Spleen (tissue), 11 donors: ENCODE data around the gene PDE4D. TPM values are rescaled to one million over a fixed set of nuclear protein-coding genes. Genes with fewer than 3 reads are reported as not detected.

Experiments used
- DNase-seq: peaks from one replicate; pipeline ENCODE4 v3.0.0-alpha.2; 2020
- H3K27ac ChIP-seq, 8 donors: fragments of 200-600 bp; sonication (generic) in 7 of 8; 1 replicate in 4 of 8; 2 replicates in 4 of 8; pipeline versions ENCODE4 v1.5.0 to v1.8.0; 2016 to 2021; ENCODE audit warnings: inconsistent platforms in 4 of 8, mild to moderate bottlenecking in 4 of 8, moderate library complexity in 1 of 8
- H3K27me3 ChIP-seq, 7 donors: fragments of 200-600 bp; sonication (generic) in 6 of 7; replicated peaks in 1 of 7; 1 replicate in 4 of 7; 2 replicates in 3 of 7; pipeline versions ENCODE4 v1.5.0 to v1.8.0; 2016 to 2021; ENCODE audit warnings: inconsistent platforms in 3 of 7, mild to moderate bottlenecking in 1 of 7
- H3K36me3 ChIP-seq, 6 donors: fragments of 200-600 bp; sonication (generic) in 5 of 6; 1 replicate in 4 of 6; 2 replicates in 2 of 6; pipeline versions ENCODE4 v1.5.0 to v1.8.0; 2016 to 2021; ENCODE audit warnings: inconsistent platforms in 2 of 6
- H3K4me1 ChIP-seq, 6 donors: fragments of 200-600 bp; sonication (generic) in 5 of 6; 1 replicate in 3 of 6; 2 replicates in 3 of 6; pipeline versions ENCODE4 v1.5.0 to v1.8.0; 2016 to 2021; ENCODE audit warnings: inconsistent platforms in 3 of 6
- H3K4me3 ChIP-seq, 8 donors: fragments of 200-600 bp; sonication (generic) in 7 of 8; 1 replicate in 4 of 8; 2 replicates in 4 of 8; pipeline versions ENCODE4 v1.5.0 to v1.8.0; 2016 to 2021; ENCODE audit warnings: inconsistent platforms in 4 of 8, mild to moderate bottlenecking in 4 of 8, moderate library complexity in 2 of 8
- H3K9me3 ChIP-seq, 8 donors: fragments of 200-600 bp; sonication (generic) in 7 of 8; 1 replicate in 4 of 8; 2 replicates in 4 of 8; pipeline versions ENCODE4 v1.5.0 to v1.8.0; 2016 to 2021; ENCODE audit warnings: inconsistent platforms in 4 of 8
- POLR2A ChIP-seq, 3 donors: fragments of 450-650 bp; IDR thresholded peaks; one replicate each; pipeline ENCODE4 v1.5.1; 2017; ENCODE audit warnings: antibody characterized with exemption in 3 of 3, mild to moderate bottlenecking in 1 of 3
- POLR2AphosphoS5 ChIP-seq, 3 donors: sonication (generic); formaldehyde crosslinking; IDR thresholded peaks; one replicate each; pipeline ENCODE4 v1.5.1; 2017; ENCODE audit warnings: antibody characterized with exemption in 3 of 3
- WGBS, 5 donors: extraction: QIAGEN DNeasy Blood & Tissue Kit in 3 of 5; methylation state at CpG; one replicate each; pipeline versions ENCODE4 v1.1.5 to v1.1.7; 2013 to 2018; 5-methylcytosine and 5-hydroxymethylcytosine counted together
- intact Hi-C: fragments of 100-400 bp; cut with DNase I; formaldehyde crosslinking; loops from one replicate; pipeline ENCODE4 v1.15.0; 2023; ENCODE audit warnings: low total_unique reads
- polyA plus RNA-seq, 3 donors: library from polyadenylated mRNA; stranded (reverse); fragments of 200-250 nt; gene quantifications; one replicate each; pipeline ENCODE4 v1.2.1, GENCODE V29; 2013
- total RNA-seq, 7 donors: library from RNA; depleted of rRNA in 3 of 7; stranded (reverse); fragments of >200 nt in 3 of 7; fragmentation: NEBNext Ultra II Directional in 4 of 7; extraction: Animal tissue kit (Norgen Biotek cat#: 25700) in 4 of 7; gene quantifications; one replicate each; pipeline versions ENCODE4 v1.1.0 to v1.2.1, GENCODE V29; 2016 to 2021
- TF ChIP-seq, protein P1 (sequence below), 11 experiments: fragments of 200-600 bp in 7 of 11; fragments of 450-650 bp in 4 of 11; sonication (generic) in 4 of 11; IDR thresholded peaks in 8 of 11; conservative IDR thresholded peaks in 3 of 11; 1 replicate in 7 of 11; 2 replicates in 4 of 11; pipeline versions ENCODE4 v1.4.0 to v1.8.0; 2016 to 2021; ENCODE audit warnings: antibody characterized with exemption in 11 of 11, inconsistent platforms in 4 of 11, mild to moderate bottlenecking in 1 of 11
- donor health status: healthy with polysubstance abuse.
- donor health status: DM: no; HTN: no; CAD: no; lungs with moderate emphysema.
- donor health status: DM: no; HTN: no; CAD: no.
- donor health status: Bipolar disorder and iron deficiency.
- donor health status: healthy.
- donor health status: DM: no; HTN: no; CAD: no.
- donor health status: DM: yes; HTN: yes; CAD: no.

The PDE4D gene
- total and polyA plus RNA-seq, 10 donors = 0.88 to 51.8 (median 18.2) TPM

DNA sequence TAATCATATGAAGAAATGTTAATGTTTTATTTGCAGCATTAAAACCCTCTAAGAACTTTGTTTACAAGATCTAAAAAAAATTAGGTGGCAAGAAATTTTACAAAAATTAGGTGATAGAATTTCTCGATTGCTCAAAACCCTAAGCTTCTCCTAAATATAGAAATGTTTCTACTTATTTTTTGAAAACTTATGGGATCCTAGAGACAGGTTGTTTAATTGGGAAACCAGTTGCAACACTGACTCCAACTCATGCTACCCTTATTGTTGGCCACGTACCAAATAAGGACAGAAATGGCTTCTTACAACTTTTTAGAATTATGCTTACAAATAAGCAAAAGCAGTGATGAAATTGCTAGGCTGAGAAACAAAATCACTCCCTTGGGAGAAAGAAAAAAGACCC lies 531.1 kb downstream of the PDE4D start:
- 52 to 92% (median 75%) methylated on average over 2 of the region's 2 CpGs for WGBS, 5 donors

GRCh38 chr5:59361454-59361853 lies 532.1 kb downstream of the PDE4D start:
- 44 to 83% (median 63%) methylated on average over 1 of the region's 1 CpG for WGBS, 5 donors
- no peak for TF ChIP-seq POLR2A (IDR thresholded peaks at IDR 0.05)

More for the DNA sequence above, 531.1 kb downstream of the PDE4D start:
- Histone ChIP-seq H3K4me1 (peaks cover 0 to 24% (median under 1%) of the 10 kb centered on the region in 6 donors), H3K36me3 (no peaks in the 10 kb centered on the region), H3K4me3 (no peak overlapping the region), H3K9me3 (no peaks in the 10 kb centered on the region), H3K27me3 (no peaks in the 10 kb centered on the region), H3K27ac (no peak overlapping the region)
- intact Hi-C loops = no loop called here
- no peak for DNase-seq
- no peak for TF ChIP-seq POLR2A (IDR thresholded peaks at IDR 0.05)

GRCh38 chr5:59360130-59360555 lies 533.4 kb downstream of the PDE4D start:
- H3K9me3 ChIP-seq = no peaks in the 10 kb centered on the region
- no peaks in the 10 kb centered on the region for H3K36me3 ChIP-seq
- WGBS, 5 donors = 56 to 88% (median 70%) methylated on average over 7 of the region's 7 CpGs
- no peaks in the 10 kb centered on the region for H3K27me3 ChIP-seq
- peak overlapping the region in 4 of 8 donors; percentile 5 to 61 (median 34) for H3K27ac ChIP-seq
- H3K4me1 ChIP-seq = peaks cover 0 to 34% (median 0%) of the 10 kb centered on the region in 6 donors
- no peak for DNase-seq
- TF ChIP-seq POLR2A (IDR thresholded peaks at IDR 0.05) = no peak
- TF ChIP-seq, protein P1, sequence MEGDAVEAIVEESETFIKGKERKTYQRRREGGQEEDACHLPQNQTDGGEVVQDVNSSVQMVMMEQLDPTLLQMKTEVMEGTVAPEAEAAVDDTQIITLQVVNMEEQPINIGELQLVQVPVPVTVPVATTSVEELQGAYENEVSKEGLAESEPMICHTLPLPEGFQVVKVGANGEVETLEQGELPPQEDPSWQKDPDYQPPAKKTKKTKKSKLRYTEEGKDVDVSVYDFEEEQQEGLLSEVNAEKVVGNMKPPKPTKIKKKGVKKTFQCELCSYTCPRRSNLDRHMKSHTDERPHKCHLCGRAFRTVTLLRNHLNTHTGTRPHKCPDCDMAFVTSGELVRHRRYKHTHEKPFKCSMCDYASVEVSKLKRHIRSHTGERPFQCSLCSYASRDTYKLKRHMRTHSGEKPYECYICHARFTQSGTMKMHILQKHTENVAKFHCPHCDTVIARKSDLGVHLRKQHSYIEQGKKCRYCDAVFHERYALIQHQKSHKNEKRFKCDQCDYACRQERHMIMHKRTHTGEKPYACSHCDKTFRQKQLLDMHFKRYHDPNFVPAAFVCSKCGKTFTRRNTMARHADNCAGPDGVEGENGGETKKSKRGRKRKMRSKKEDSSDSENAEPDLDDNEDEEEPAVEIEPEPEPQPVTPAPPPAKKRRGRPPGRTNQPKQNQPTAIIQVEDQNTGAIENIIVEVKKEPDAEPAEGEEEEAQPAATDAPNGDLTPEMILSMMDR (IDR thresholded peaks at IDR 0.05 in 8 of 11, conservative IDR thresholded peaks at IDR 0.05 in 3 of 11) = no peak
- TF ChIP-seq POLR2AphosphoS5 (IDR thresholded peaks at IDR 0.05) = no peak
- intact Hi-C loops = no loop called here
- H3K4me3 ChIP-seq = no peak overlapping the region

More at GRCh38 chr5:59361454-59361853, 532.1 kb downstream of the PDE4D start:
- Histone ChIP-seq H3K27me3 (no peaks in the 10 kb centered on the region), H3K4me1 (peaks cover 0 to 33% (median 0%) of the 10 kb centered on the region in 6 donors), H3K9me3 (no peaks in the 10 kb centered on the region), H3K27ac (no peak overlapping the region), H3K36me3 (no peaks in the 10 kb centered on the region), H3K4me3 (no peak overlapping the region)
- intact Hi-C loops = no loop called here
- DNase-seq = no peak

DNA sequence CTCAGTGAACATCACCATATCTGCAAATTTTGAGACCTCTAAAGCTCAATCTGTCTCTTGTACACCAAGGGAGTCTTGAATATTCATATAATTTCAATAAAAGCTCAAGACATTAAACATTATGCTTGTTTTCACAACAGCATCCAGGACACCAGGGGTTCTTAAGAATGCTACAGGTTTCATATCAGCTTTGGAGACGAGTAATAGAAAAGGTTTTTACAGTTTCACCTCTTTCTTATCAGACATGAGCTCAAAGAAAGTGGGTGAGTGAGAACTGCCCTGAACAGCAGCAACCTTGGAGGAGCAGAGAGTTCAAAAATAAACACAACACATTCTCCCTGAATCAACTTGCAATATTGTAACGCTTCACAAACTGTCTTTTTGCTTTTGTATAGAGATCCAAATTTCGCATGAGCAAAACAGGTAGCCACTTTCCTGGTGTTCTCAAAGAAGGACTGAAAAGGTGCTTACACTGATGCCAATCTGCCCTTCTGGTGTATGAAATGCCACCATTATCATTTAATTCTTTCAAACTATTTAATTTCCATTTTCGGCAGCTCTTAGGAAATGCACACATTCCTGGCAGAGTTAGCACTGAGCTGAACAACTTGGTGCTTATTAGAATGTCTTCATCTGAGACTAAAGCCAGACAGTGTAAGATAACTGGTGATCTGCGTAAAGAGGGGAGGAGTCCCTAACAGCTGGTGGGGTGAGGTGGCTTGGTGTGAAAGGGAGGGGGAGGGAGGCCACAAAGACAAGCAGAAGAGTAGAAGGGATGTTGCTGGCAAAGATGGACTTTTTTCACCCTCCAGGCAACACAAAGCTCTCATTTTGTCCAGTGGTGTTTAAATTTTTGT lies 535.3 kb downstream of the PDE4D start:
- Histone ChIP-seq H3K27ac (peak overlapping the region in 4 of 8 donors; percentile 22 to 67 (median 52)), H3K9me3 (no peaks in the 10 kb centered on the region), H3K4me1 (peaks cover 0 to 34% (median 0%) of the 10 kb centered on the region in 6 donors), H3K36me3 (no peaks in the 10 kb centered on the region), H3K4me3 (no peak overlapping the region), H3K27me3 (no peaks in the 10 kb centered on the region)
- 72 to 83% (median 75%) methylated on average over 5 of the region's 5 CpGs for WGBS, 5 donors
- intact Hi-C loops = no loop called here
- no peak for TF ChIP-seq POLR2AphosphoS5 (IDR thresholded peaks at IDR 0.05)
- TF ChIP-seq, protein P1 (IDR thresholded peaks at IDR 0.05 in 8 of 11, conservative IDR thresholded peaks at IDR 0.05 in 3 of 11) = no peak
- TF ChIP-seq POLR2A (IDR thresholded peaks at IDR 0.05) = no peak
- no peak for DNase-seq

GRCh38 chr5:59357381-59357977 lies 536.0 kb downstream of the PDE4D start:
- Histone ChIP-seq H3K4me3 (no peak overlapping the region), H3K27me3 (no peaks in the 10 kb centered on the region), H3K27ac (peak overlapping the region in 5 of 8 donors; percentile 47 to 67 (median 58)), H3K4me1 (peaks cover 0 to 34% (median 0%) of the 10 kb centered on the region in 6 donors), H3K9me3 (no peaks in the 10 kb centered on the region), H3K36me3 (no peaks in the 10 kb centered on the region)
- 49 to 68% (median 64%) methylated on average over 8 of the region's 8 CpGs for WGBS, 5 donors
- DNase-seq = peak; percentile 22
- TF ChIP-seq POLR2A (IDR thresholded peaks at IDR 0.05) (no peak), POLR2AphosphoS5 (IDR thresholded peaks at IDR 0.05) (no peak)
- TF ChIP-seq, protein P1 (IDR thresholded peaks at IDR 0.05 in 8 of 11, conservative IDR thresholded peaks at IDR 0.05 in 3 of 11) = no peak
- intact Hi-C loops = no loop called here
